Upper lobe of left lung (tissue), 6 donors: ENCODE measurements around the gene TXN2. TPM values are rescaled to one million over a fixed set of nuclear protein-coding genes. Genes with fewer than 3 reads are reported as not detected.
A peak's percentile ranks its signal among the peaks of the same experiment; 100 is the strongest.

Source experiments
- ATAC-seq, 2 donors: fragments of 200-7000 bp; cut with Tn5 transposase; one replicate each; pipeline ENCODE4 v1.9.1; 2022; ENCODE audit warnings: mild to moderate bottlenecking in 2 of 2, moderate library complexity in 2 of 2; ENCODE audit not compliant: low FRiP score in 2 of 2
- DNase-seq, 2 donors: peaks; one replicate each; pipeline ENCODE4 v3.0.0-alpha.2; 2019 to 2020
- H3K27ac ChIP-seq, 4 donors: fragments of 200-600 bp; sonication (generic); one replicate each; pipeline ENCODE4 v1.5.1; 2016 to 2019
- H3K27me3 ChIP-seq, 4 donors: fragments of 200-600 bp; sonication (generic); one replicate each; pipeline ENCODE4 v1.5.1; 2017 to 2019
- H3K36me3 ChIP-seq, 4 donors: fragments of 200-600 bp; sonication (generic); one replicate each; pipeline ENCODE4 v1.5.1; 2016 to 2019
- H3K4me1 ChIP-seq, 4 donors: fragments of 200-600 bp; sonication (generic); one replicate each; pipeline ENCODE4 v1.5.1; 2018 to 2019
- H3K4me3 ChIP-seq, 4 donors: fragments of 200-600 bp; sonication (generic); one replicate each; pipeline ENCODE4 v1.5.1; 2017 to 2019; ENCODE audit warnings: mild to moderate bottlenecking in 2 of 4, moderate library complexity in 1 of 4
- H3K9me3 ChIP-seq, 4 donors: fragments of 200-600 bp; sonication (generic); one replicate each; pipeline ENCODE4 v1.5.1; 2018 to 2019
- EP300 ChIP-seq, 4 donors: sonication (generic); formaldehyde crosslinking; IDR thresholded peaks; one replicate each; pipeline ENCODE4 v1.5.1; 2017; ENCODE audit warnings: antibody characterized with exemption in 4 of 4, control low read depth in 2 of 4
- POLR2A ChIP-seq, 4 donors: fragments of 450-650 bp; IDR thresholded peaks; one replicate each; pipeline ENCODE4 v1.5.1; 2016 to 2017; ENCODE audit warnings: antibody characterized with exemption in 4 of 4, mild to moderate bottlenecking in 2 of 4
- POLR2AphosphoS5 ChIP-seq, 2 donors: sonication (generic); formaldehyde crosslinking; IDR thresholded peaks; one replicate each; pipeline ENCODE4 v1.5.1; 2017; ENCODE audit warnings: antibody characterized with exemption in 2 of 2
- WGBS, 2 donors: methylation state at CpG; one replicate each; pipeline ENCODE4 v1.1.5; 2017 to 2018; 5-methylcytosine and 5-hydroxymethylcytosine counted together
- total RNA-seq, 6 donors: library from RNA; depleted of rRNA in 4 of 6; stranded (reverse); fragments of >200 nt in 4 of 6; gene quantifications; one replicate each; pipeline versions ENCODE4 v1.1.0 to v1.2.1, GENCODE V29; 2016 to 2021
- TF ChIP-seq, protein P1 (sequence below), 6 experiments: fragments of 450-650 bp in 4 of 6; fragments of 200-600 bp in 2 of 6; sonication (generic) in 2 of 6; IDR thresholded peaks; one replicate each; pipeline ENCODE4 v1.5.1; 2016 to 2019; ENCODE audit warnings: antibody characterized with exemption in 6 of 6
- donor health status: DM: no; HTN: no; CAD: no; lungs with moderate emphysema.
- donor health status: DM: no; HTN: yes; CAD: no; lungs with severe emphysema.

The TXN2 gene
- total RNA-seq, 6 donors from 2014 or later, result 30.4 to 69.5 (median 53.6) TPM

DNA sequence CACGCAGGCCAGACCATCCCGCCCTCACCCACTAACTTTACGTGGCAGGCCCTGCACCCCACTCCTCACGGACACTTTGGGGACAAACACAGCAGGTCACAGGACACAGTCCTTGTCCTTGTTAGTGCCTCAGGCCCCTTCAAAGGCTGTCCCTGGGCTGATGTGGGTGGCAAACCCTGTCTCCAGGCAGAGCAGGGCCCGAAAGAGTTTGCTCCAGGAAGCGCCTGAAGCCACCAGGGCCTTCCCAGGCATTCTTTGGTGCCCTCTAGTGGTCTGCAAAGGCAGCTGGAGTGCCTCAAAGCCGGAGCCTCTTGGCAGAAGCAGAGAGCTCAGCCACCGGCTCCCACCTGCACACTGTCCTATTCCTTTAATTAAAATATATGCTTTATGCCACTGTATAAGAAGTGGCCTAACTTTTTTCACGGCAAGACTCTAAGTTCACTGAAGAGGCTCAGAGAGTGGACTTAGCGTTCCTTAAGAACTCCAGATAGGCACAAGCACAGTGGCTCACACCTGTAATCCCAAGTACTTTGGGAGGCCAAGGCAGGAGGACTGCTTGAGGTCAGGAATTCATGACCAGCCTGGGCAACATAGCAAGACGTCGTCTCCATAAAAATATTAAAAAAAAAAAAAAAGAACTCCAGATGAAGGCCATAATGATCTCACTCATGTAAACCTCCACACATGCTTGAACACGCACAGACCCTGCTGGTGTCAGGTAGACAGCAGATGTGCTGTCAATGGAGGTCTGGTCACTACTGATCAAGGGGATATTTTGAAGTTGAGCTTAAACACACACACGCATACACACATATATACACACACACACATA is 11.1 kb downstream of the TXN2 start:
- peak in 1 of 2 donors; percentile 90 for DNase-seq
- peaks cover 39 to 57% (median 52%) of the 10 kb centered on the region in 4 donors for H3K4me1 ChIP-seq
- TF ChIP-seq POLR2A (IDR thresholded peaks at IDR 0.05) (no peak), POLR2AphosphoS5 (IDR thresholded peaks at IDR 0.05) (peak; percentile 20 to 50), EP300 (IDR thresholded peaks at IDR 0.05) (no peak)
- TF ChIP-seq, protein P1, sequence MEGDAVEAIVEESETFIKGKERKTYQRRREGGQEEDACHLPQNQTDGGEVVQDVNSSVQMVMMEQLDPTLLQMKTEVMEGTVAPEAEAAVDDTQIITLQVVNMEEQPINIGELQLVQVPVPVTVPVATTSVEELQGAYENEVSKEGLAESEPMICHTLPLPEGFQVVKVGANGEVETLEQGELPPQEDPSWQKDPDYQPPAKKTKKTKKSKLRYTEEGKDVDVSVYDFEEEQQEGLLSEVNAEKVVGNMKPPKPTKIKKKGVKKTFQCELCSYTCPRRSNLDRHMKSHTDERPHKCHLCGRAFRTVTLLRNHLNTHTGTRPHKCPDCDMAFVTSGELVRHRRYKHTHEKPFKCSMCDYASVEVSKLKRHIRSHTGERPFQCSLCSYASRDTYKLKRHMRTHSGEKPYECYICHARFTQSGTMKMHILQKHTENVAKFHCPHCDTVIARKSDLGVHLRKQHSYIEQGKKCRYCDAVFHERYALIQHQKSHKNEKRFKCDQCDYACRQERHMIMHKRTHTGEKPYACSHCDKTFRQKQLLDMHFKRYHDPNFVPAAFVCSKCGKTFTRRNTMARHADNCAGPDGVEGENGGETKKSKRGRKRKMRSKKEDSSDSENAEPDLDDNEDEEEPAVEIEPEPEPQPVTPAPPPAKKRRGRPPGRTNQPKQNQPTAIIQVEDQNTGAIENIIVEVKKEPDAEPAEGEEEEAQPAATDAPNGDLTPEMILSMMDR (IDR thresholded peaks at IDR 0.05), result peak; percentile 89 to 97 (median 92)
- no peak overlapping the region for H3K4me3 ChIP-seq
- 44 to 47% methylated on average over 9 to 14 of the region's 14 CpGs for WGBS, 2 donors
- H3K36me3 ChIP-seq, result peaks cover 7 to 49% (median 25%) of the 10 kb centered on the region in 4 donors
- no peaks in the 10 kb centered on the region for H3K27me3 ChIP-seq
- peak overlapping the region; percentile 25 to 95 (median 66) for H3K27ac ChIP-seq
- peak; percentile 86 to 87 for ATAC-seq
- no peaks in the 10 kb centered on the region for H3K9me3 ChIP-seq

DNA sequence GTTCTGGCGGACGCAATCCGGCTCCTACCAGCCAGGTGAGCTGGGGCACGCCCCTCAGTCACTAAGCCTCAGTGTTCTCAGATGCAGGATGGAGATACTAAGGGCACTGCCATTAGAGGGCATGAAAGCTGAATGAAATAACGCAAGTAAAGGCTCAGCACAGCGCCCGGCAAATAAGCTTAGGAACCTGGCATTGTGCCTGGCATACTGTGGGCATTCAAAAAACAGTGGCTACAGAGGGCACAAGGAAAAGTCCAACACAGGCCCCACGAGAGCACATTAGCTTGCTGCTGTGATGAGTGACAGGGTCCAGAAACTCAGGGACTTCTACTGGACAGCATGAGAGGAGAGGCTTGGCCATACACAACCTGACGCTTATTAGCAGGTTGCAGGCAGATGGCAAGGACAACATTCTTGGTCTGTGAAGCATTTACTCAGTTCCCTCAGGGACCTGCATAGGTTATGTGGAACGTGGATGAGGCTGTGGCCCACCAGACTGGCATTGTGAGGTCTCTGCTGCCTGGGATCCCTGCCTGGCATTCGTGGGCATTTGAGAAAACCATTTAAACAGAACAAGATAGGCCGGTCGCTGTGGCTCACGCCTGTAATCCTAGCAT is 12.2 kb downstream of the TXN2 start:
- Histone ChIP-seq H3K27ac (peak overlapping the region; percentile 25 to 95 (median 66)), H3K4me1 (peaks cover 50 to 65% (median 62%) of the 10 kb centered on the region in 4 donors), H3K4me3 (no peak overlapping the region), H3K9me3 (no peaks in the 10 kb centered on the region), H3K27me3 (no peaks in the 10 kb centered on the region), H3K36me3 (peaks cover 2 to 37% (median 15%) of the 10 kb centered on the region in 4 donors)
- DNase-seq (no peak), ATAC-seq (no peak)
- WGBS, 2 donors, result 81 to 85% methylated on average over 14 of the region's 14 CpGs
- TF ChIP-seq POLR2A (IDR thresholded peaks at IDR 0.05) (no peak), POLR2AphosphoS5 (IDR thresholded peaks at IDR 0.05) (no peak), EP300 (IDR thresholded peaks at IDR 0.05) (no peak)
- TF ChIP-seq, protein P1 (IDR thresholded peaks at IDR 0.05), result no peak

- WGBS, 2 donors, result 69 to 76% methylated on average over 2 to 7 of the region's 7 CpGs
- Histone ChIP-seq H3K4me1 (peaks cover 53 to 71% (median 67%) of the 10 kb centered on the region in 4 donors), H3K27me3 (no peaks in the 10 kb centered on the region), H3K9me3 (no peaks in the 10 kb centered on the region), H3K27ac (peak overlapping the region; percentile 43 to 95 (median 90)), H3K4me3 (no peak overlapping the region), H3K36me3 (peaks cover 0 to 26% (median 6%) of the 10 kb centered on the region in 4 donors)
- ATAC-seq, result peak in 1 of 2 donors; percentile 40
- peak in 1 of 2 donors; percentile 28 for DNase-seq
- TF ChIP-seq, protein P1 (IDR thresholded peaks at IDR 0.05), result no peak
- TF ChIP-seq POLR2A (IDR thresholded peaks at IDR 0.05) (no peak), POLR2AphosphoS5 (IDR thresholded peaks at IDR 0.05) (no peak), EP300 (IDR thresholded peaks at IDR 0.05) (no peak)
These were observed 13.5 kb downstream of the TXN2 start for GRCh38 chr22:36467946-36468345.

- H3K36me3 ChIP-seq, result peaks cover 0 to 19% (median 2%) of the 10 kb centered on the region in 4 donors
- 49 to 60% methylated on average over 14 of the region's 14 CpGs for WGBS, 2 donors
- H3K27me3 ChIP-seq, result no peaks in the 10 kb centered on the region
- DNase-seq (peak; percentile 31 to 61), ATAC-seq (no peak)
- no peak overlapping the region for H3K4me3 ChIP-seq
- peak overlapping the region; percentile 84 to 95 (median 90) for H3K27ac ChIP-seq
- TF ChIP-seq, protein P1 (IDR thresholded peaks at IDR 0.05), result no peak
- TF ChIP-seq POLR2AphosphoS5 (IDR thresholded peaks at IDR 0.05), result no peak
- TF ChIP-seq POLR2A (IDR thresholded peaks at IDR 0.05), result no peak
- H3K4me1 ChIP-seq, result peaks cover 57 to 76% (median 74%) of the 10 kb centered on the region in 4 donors
- H3K9me3 ChIP-seq, result no peaks in the 10 kb centered on the region
These were observed 14.2 kb downstream of the TXN2 start for GRCh38 chr22:36467042-36467810.
